Activated naive CD4-positive, alpha-beta T cell treated with anti-CD3 and anti-CD28 coated beads for 36 hours (primary cell): Measurements from ENCODE around the gene WTIP. TPM values are rescaled to one million over a fixed set of nuclear protein-coding genes. Genes with fewer than 3 reads are reported as not detected.

Experiments
- CTCF ChIA-PET: fragments of 350-600 bp; sonication (Branson Sonifier 250); formaldehyde crosslinking; loops from one replicate; lab custom pipeline; 2021; ENCODE audit warnings: antibody characterized with exemption; lab: Charles Lee
- DNase-seq: peaks from one replicate; pipeline ENCODE4 v3.0.0-alpha.2; 2020
- H3K27ac Mint-ChIP-seq: one replicate; pipeline ENCODE4 v1.8.0; 2021; ENCODE audit warnings: mild to moderate bottlenecking, mixed read lengths
- H3K27me3 Mint-ChIP-seq: one replicate; pipeline ENCODE4 v1.8.0; 2021; ENCODE audit warnings: low read depth, mixed read lengths
- H3K36me3 Mint-ChIP-seq: one replicate; pipeline ENCODE4 v1.8.0; 2021; ENCODE audit warnings: low read depth, mixed read lengths
- H3K4me1 Mint-ChIP-seq: one replicate; pipeline ENCODE4 v1.8.0; 2021; ENCODE audit warnings: low read depth, mixed read lengths
- H3K4me3 Mint-ChIP-seq: one replicate; pipeline ENCODE4 v1.8.0; 2021; ENCODE audit warnings: mild to moderate bottlenecking, moderate library complexity, mixed read lengths
- H3K9me3 Mint-ChIP-seq: one replicate; pipeline ENCODE4 v1.8.0; 2021; ENCODE audit warnings: mixed read lengths
- intact Hi-C: fragments of 100-400 bp; cut with micrococcal nuclease; formaldehyde crosslinking; loops from one replicate; pipeline ENCODE4 v1.15.1; 2023
- total RNA-seq, 2 experiments: library from RNA; stranded (reverse); gene quantifications; one replicate each; pipeline ENCODE4 v1.2.3, GENCODE V29; 2021

Gene WTIP
- total RNA-seq, 2 experiments from 2014 or later = 0.81 to 0.89 TPM

GRCh38 chr19:34555447-34555846, 73.9 kb downstream of the WTIP start:
- peak; percentile 23 for DNase-seq
- intact Hi-C loops = no loop called here

GRCh38 chr19:34556488-34556887, 74.9 kb downstream of the WTIP start:
- Mint-ChIP-seq H3K4me3 (no peak overlapping the region), H3K36me3 (no peaks in the 10 kb centered on the region), H3K27ac (no peak overlapping the region), H3K27me3 (peaks cover 28% of the 10 kb centered on the region), H3K4me1 (no peaks in the 10 kb centered on the region), H3K9me3 (peaks cover 1% of the 10 kb centered on the region)
- peak; percentile 65 for DNase-seq
- intact Hi-C loops = loop anchor here (1.0 to 2.0 kb wide), 2 partner anchors 106 to 156 kb away; no protein-coding TSS in a partner anchor
- CTCF ChIA-PET = interaction anchor here (1.2 to 1.4 kb wide), 2 partner anchors 17 to 156 kb away, joined by 3 read pairs; no protein-coding TSS in a partner anchor

More at GRCh38 chr19:34555447-34555846, 73.9 kb downstream of the WTIP start:
- Mint-ChIP-seq H3K27ac (no peak overlapping the region), H3K27me3 (peaks cover 28% of the 10 kb centered on the region), H3K9me3 (peaks cover 4% of the 10 kb centered on the region), H3K4me3 (no peak overlapping the region), H3K36me3 (no peaks in the 10 kb centered on the region), H3K4me1 (no peaks in the 10 kb centered on the region)
- CTCF ChIA-PET = interaction anchor here (0.6 to 1.4 kb wide), 2 partner anchors 44 to 157 kb away, joined by 3 read pairs; no protein-coding TSS in a partner anchor

GRCh38 chr19:34559045-34559444, 77.5 kb downstream of the WTIP start:
- CTCF ChIA-PET = no interaction called here
- H3K27ac Mint-ChIP-seq = no peak overlapping the region
- H3K9me3 Mint-ChIP-seq = peaks cover 9% of the 10 kb centered on the region
- no peaks in the 10 kb centered on the region for H3K4me1 Mint-ChIP-seq
- H3K27me3 Mint-ChIP-seq = peaks cover 28% of the 10 kb centered on the region
- DNase-seq = no peak
- H3K4me3 Mint-ChIP-seq = no peak overlapping the region
- intact Hi-C loops = no loop called here
- no peaks in the 10 kb centered on the region for H3K36me3 Mint-ChIP-seq

- Mint-ChIP-seq H3K4me3 (no peak overlapping the region), H3K36me3 (no peaks in the 10 kb centered on the region), H3K27me3 (peaks cover 17% of the 10 kb centered on the region), H3K9me3 (peaks cover 13% of the 10 kb centered on the region), H3K27ac (no peak overlapping the region), H3K4me1 (no peaks in the 10 kb centered on the region)
- no peak for DNase-seq
- intact Hi-C loops = no loop called here
- CTCF ChIA-PET = no interaction called here
These were observed 78.7 kb downstream of the WTIP start for GRCh38 chr19:34560229-34560628.

Other genes with a start within 250 kb of the WTIP start
- 10 to 100 TPM; 13.2 to 16.2 TPM for gene GARRE1, start 227.2 kb upstream of the WTIP start, total RNA-seq
- gene GPI, start 116.6 kb upstream of the WTIP start, total RNA-seq = 100 to 1,000 TPM; 542 to 553 TPM
- gene PDCD2L, start 77.4 kb upstream of the WTIP start, total RNA-seq = 10 to 100 TPM; 24.8 to 34.1 TPM
- gene UBA2, start 53.4 kb upstream of the WTIP start, total RNA-seq = 100 to 1,000 TPM; 134 to 135 TPM
- under 1 TPM; 0.49 to 0.50 TPM for gene SCGB2B2, start 195.4 kb downstream of the WTIP start, total RNA-seq
- 10 to 100 TPM; 13.1 to 13.6 TPM for gene ZNF302, start 195.9 kb downstream of the WTIP start, total RNA-seq